NCI-H510A (cell line): ENCODE data around the gene CERK.
"Not testable (repeated sequence)": the region's sequence is repeated elsewhere in the genome, so short reads cannot be mapped to it uniquely, and the experiment has no call there.

ENCODE experiments used
- DNase-seq: peaks from one replicate; lab custom pipeline; 2025; lab: John Stamatoyannopoulos, UW

The CERK gene

GRCh38 chr22:46737976-46738646 lies at the start of gene CERK:
CERK (minus strand) TSS chr22:46738252; CDS start chr22:46738148, 104 bp downstream.
- DNase-seq = no peak

- DNase-seq = no peak
These were observed 45.7 kb upstream of the CERK start for GRCh38 chr22:46783721-46784120.

- not testable (repeated sequence) for DNase-seq
These were observed 44.1 kb upstream of the CERK start for GRCh38 chr22:46782200-46782599.

GRCh38 chr22:46781291-46781690 lies 43.2 kb upstream of the CERK start:
- no peak for DNase-seq

- no peak for DNase-seq
These were observed 42.4 kb upstream of the CERK start for GRCh38 chr22:46780453-46780852.

- no peak for DNase-seq
These were observed 41.6 kb upstream of the CERK start for GRCh38 chr22:46779651-46780050.

- DNase-seq = no peak
These were observed 41.0 kb upstream of the CERK start for GRCh38 chr22:46779023-46779422.

- no peak for DNase-seq
These were observed 39.5 kb upstream of the CERK start for GRCh38 chr22:46777609-46777970.

GRCh38 chr22:46776876-46777608 lies 39.0 kb upstream of the CERK start:
- no peak for DNase-seq

- DNase-seq = no peak
These were observed 38.1 kb upstream of the CERK start for GRCh38 chr22:46775850-46776826.

GRCh38 chr22:46774980-46775849 lies 37.2 kb upstream of the CERK start:
- no peak for DNase-seq

GRCh38 chr22:46774253-46774979 lies 36.4 kb upstream of the CERK start:
- DNase-seq = no peak

GRCh38 chr22:46773076-46773475 lies 35.0 kb upstream of the CERK start:
- DNase-seq = no peak

- DNase-seq = no peak
These were observed 32.7 kb upstream of the CERK start for GRCh38 chr22:46770726-46771125.

- no peak for DNase-seq
These were observed 32.1 kb upstream of the CERK start for GRCh38 chr22:46770151-46770641.

- DNase-seq = no peak
These were observed 31.7 kb upstream of the CERK start for GRCh38 chr22:46769706-46770105.

GRCh38 chr22:46769191-46769675 lies 31.2 kb upstream of the CERK start:
- peak; percentile 64 for DNase-seq

- DNase-seq = no peak
These were observed 29.4 kb upstream of the CERK start for GRCh38 chr22:46767249-46767985.

GRCh38 chr22:46766611-46767010 lies 28.6 kb upstream of the CERK start:
- no peak for DNase-seq
